ENCODE data around the gene LRRC56. TPM values are rescaled to one million over a fixed set of nuclear protein-coding genes. Genes with fewer than 3 reads are reported as not detected.

Gene LRRC56
- total RNA-seq: 1.3 and 2.3 TPM in 2 replicates
- 1.8 TPM for polyA plus RNA-seq (2012)

GRCh38 chr11:536841-537621 lies at the start of gene LRRC56:
LRRC56 (plus strand) TSS chr11:537527; CDS start chr11:540685, 3,158 bp downstream.
- DNase-seq (ENCODE audit: low read depth): peak; percentile 34

- no peak for DNase-seq (ENCODE audit: low read depth)
These were observed 49.7 kb upstream of the LRRC56 start for GRCh38 chr11:487571-488021.

GRCh38 chr11:488062-488461 lies 49.3 kb upstream of the LRRC56 start:
- no peak for DNase-seq (ENCODE audit: low read depth)

- no peak for DNase-seq (ENCODE audit: low read depth)
These were observed 48.7 kb upstream of the LRRC56 start for GRCh38 chr11:488579-488978.

GRCh38 chr11:488992-489391 lies 48.3 kb upstream of the LRRC56 start:
- DNase-seq (ENCODE audit: low read depth): peak; percentile 78

GRCh38 chr11:489610-490185 lies 47.6 kb upstream of the LRRC56 start:
- DNase-seq (ENCODE audit: low read depth): no peak

GRCh38 chr11:490186-490929 lies 47.0 kb upstream of the LRRC56 start:
- no peak for DNase-seq (ENCODE audit: low read depth)

- no peak for DNase-seq (ENCODE audit: low read depth)
These were observed 46.4 kb upstream of the LRRC56 start for GRCh38 chr11:490930-491260.

GRCh38 chr11:491358-491757 lies 46.0 kb upstream of the LRRC56 start:
- DNase-seq (ENCODE audit: low read depth): no peak

- no peak for DNase-seq (ENCODE audit: low read depth)
These were observed 44.7 kb upstream of the LRRC56 start for GRCh38 chr11:492427-493226.

- DNase-seq (ENCODE audit: low read depth): peak; percentile 97
These were observed 42.4 kb upstream of the LRRC56 start for GRCh38 chr11:494761-495536.

- peak; percentile 78 for DNase-seq (ENCODE audit: low read depth)
These were observed 41.8 kb upstream of the LRRC56 start for GRCh38 chr11:495537-495931.

GRCh38 chr11:496834-497564 lies 40.3 kb upstream of the LRRC56 start:
- no peak for DNase-seq (ENCODE audit: low read depth)

GRCh38 chr11:497565-498296 lies 39.6 kb upstream of the LRRC56 start:
- DNase-seq (ENCODE audit: low read depth): peak; percentile 59

GRCh38 chr11:498297-499181 lies 38.8 kb upstream of the LRRC56 start:
- DNase-seq (ENCODE audit: low read depth): no peak

- peak; percentile 83 for DNase-seq (ENCODE audit: low read depth)
These were observed 37.9 kb upstream of the LRRC56 start for GRCh38 chr11:499201-500076.

GRCh38 chr11:501001-501682 lies 36.2 kb upstream of the LRRC56 start:
- no peak for DNase-seq (ENCODE audit: low read depth)

Data from myocyte (in vitro differentiated cells).